ENCODE data around the gene B4GALT5.

Gene B4GALT5

GRCh38 chr20:49642816-49643215 lies 70.9 kb downstream of the B4GALT5 start:
- peaks cover 95 to 100% (median 99%) of the 10 kb centered on the region in 11 experiments for H3K36me3 ChIP-seq
- no peak overlapping the region for H3K4me2 ChIP-seq
- H3K4me3 ChIP-seq: no peak overlapping the region
- peaks cover 0 to 8% (median 6%) of the 10 kb centered on the region in 10 experiments; a peak in 15 of 20 replicates for H3K4me1 ChIP-seq
- no peak for TF ChIP-seq Cebpa-rat (IDR thresholded peaks at IDR 0.05)
- no peaks in the 10 kb centered on the region for H3K9me3 ChIP-seq (replicated peaks in 1 of 11)
- H4K20me1 ChIP-seq: peaks cover 0 to 61% (median 0%) of the 10 kb centered on the region in 11 experiments; a peak in 8 of 22 replicates
- no peak overlapping the region for H3K27ac ChIP-seq
- H3K27me3 ChIP-seq: no peaks in the 10 kb centered on the region
- H3K9ac ChIP-seq: no peak overlapping the region

DNA sequence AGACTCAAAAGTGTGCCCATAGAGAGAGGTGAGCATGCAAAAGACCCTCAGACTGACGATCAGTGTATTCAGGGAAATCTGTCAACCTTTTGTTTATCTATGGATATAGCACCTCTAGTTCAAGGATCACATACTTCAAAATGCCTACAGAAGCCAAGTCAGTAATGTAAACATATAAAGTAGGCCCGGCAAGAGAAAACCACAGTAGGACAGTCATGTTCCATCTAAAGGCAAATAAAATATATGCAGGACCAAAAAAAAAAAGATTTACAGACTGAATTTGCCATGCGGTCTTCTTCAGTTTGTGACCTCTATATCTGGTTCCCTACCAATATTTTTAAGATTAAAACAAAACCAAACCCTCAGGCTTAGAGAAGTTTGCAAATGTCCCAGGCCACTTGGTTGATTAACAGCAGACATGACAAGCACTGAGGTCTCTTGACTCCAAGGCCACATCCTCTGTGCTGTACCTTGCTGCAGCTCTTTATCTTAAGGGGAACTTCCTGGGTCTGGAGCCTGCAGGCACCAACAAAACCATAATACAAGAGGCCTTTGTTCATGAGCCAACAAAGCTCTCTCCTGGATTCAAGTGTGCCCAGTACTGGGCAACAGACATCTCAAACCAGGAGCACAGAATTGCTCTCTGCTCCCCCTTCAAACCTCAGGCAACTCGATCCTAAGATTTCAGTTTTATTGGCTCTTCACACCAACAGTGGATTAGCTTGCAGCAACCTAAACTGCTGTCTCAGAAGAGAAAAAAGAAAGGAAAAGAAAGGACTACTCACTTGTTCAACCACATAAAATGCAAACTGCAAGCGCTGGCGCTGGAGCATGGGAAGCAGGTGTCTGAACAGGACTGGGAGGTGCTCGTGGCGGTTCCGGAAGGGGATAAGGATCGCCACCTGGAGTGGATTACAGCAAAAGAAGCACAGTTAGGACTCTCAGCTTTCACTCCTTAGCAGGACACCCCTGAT lies 71.7 kb downstream of the B4GALT5 start:
- H3K4me3 ChIP-seq: no peak overlapping the region
- peaks cover 89 to 100% (median 95%) of the 10 kb centered on the region in 11 experiments for H3K36me3 ChIP-seq
- H3K9ac ChIP-seq: no peak overlapping the region

DNA sequence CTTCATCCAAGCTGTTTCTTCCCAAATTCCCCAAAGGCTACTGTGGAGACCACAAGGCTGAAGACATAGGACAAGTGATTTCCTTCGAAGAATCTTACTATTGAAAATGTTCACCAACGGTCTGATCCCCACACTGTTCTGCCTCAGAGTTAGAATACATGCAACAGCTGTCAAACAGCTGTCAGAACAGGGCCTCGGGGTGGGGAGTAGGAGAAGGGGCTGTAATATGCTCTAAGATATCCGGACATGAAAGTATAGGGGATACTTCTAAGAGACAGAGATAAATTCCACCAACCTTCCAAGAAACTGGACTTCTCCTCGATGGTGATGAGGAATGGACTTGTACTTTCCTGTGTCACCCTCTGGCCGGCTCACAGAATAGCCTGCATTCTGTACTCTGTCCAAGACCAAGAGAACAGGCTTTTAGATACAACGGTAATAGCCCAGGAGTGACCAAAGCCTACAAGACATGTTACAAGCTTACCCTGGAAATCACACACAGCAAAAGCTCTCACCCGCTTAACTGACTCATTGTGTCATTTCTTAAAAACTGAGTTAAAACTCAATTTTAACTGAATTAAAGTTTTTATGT lies 76.5 kb downstream of the B4GALT5 start:
- peak overlapping the region in 8 of 11 experiments; percentile 68 to 80 (median 78); a peak in 15 of 22 replicates for H3K27ac ChIP-seq
- H3K9ac ChIP-seq: peak overlapping the region in 9 of 11 experiments; percentile 4 to 74 (median 64); a peak in 13 of 22 replicates
- no peak for TF ChIP-seq Cebpa-rat (IDR thresholded peaks at IDR 0.05)
- peaks cover 0 to 71% (median 8%) of the 10 kb centered on the region in 11 experiments; a peak in 11 of 22 replicates for H4K20me1 ChIP-seq
- H3K4me1 ChIP-seq: peaks cover 47 to 64% (median 62%) of the 10 kb centered on the region in 10 experiments
- H3K9me3 ChIP-seq (replicated peaks in 1 of 11): no peaks in the 10 kb centered on the region
- H3K36me3 ChIP-seq: peaks cover 48 to 90% (median 63%) of the 10 kb centered on the region in 11 experiments
- H3K4me2 ChIP-seq: peak overlapping the region; percentile 76 to 94 (median 86)
- H3K27me3 ChIP-seq: no peaks in the 10 kb centered on the region
- peak overlapping the region in 3 of 10 experiments; percentile 7 to 31 (median 18); a peak in 3 of 20 replicates for H3K4me3 ChIP-seq

More for the DNA sequence above, 71.7 kb downstream of the B4GALT5 start:
- Histone ChIP-seq H3K4me1 (peaks cover 5 to 16% (median 15%) of the 10 kb centered on the region in 10 experiments), H3K9me3 (replicated peaks in 1 of 11) (no peaks in the 10 kb centered on the region), H3K27me3 (no peaks in the 10 kb centered on the region), H3K27ac (no peak overlapping the region), H4K20me1 (peaks cover 0 to 61% (median 1%) of the 10 kb centered on the region in 11 experiments; a peak in 8 of 22 replicates), H3K4me2 (no peak overlapping the region)
- no peak for TF ChIP-seq Cebpa-rat (IDR thresholded peaks at IDR 0.05)

- peak overlapping the region in 8 of 10 experiments; percentile 13 to 49 (median 34); a peak in 13 of 20 replicates for H3K4me3 ChIP-seq
- peaks cover 41 to 85% (median 56%) of the 10 kb centered on the region in 11 experiments for H3K36me3 ChIP-seq
Observed at GRCh38 chr20:49636447-49636846, 77.2 kb downstream of the B4GALT5 start.

DNA sequence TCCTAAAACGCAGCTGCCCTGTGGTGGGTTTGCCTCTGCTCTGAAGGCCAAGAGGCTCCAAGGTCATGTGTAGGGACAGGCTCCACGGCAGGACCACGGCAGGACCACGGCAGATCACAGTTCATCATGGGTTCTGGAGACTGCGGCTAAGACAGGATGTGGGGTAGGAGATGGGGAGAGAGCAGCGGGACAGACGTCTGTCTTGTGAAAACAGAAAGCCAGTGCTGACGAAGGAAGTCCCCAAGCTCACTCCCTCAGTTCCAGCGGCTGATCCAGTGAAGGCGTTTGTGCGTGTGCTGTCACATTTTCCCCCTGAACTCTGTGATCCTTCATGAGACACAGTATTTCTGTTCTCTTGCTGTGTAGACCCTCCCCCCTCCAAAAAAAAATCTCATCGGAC lies 77.8 kb downstream of the B4GALT5 start:
- H3K4me3 ChIP-seq: peak overlapping the region in 8 of 10 experiments; percentile 13 to 49 (median 34); a peak in 13 of 20 replicates
- peaks cover 35 to 79% (median 51%) of the 10 kb centered on the region in 11 experiments for H3K36me3 ChIP-seq
- peak overlapping the region; percentile 76 to 94 (median 86) for H3K4me2 ChIP-seq
- H3K9me3 ChIP-seq (replicated peaks in 1 of 11): no peaks in the 10 kb centered on the region
- H3K4me1 ChIP-seq: peaks cover 60 to 77% (median 75%) of the 10 kb centered on the region in 10 experiments
- peaks cover 0 to 69% (median 8%) of the 10 kb centered on the region in 11 experiments; a peak in 11 of 22 replicates for H4K20me1 ChIP-seq
- H3K9ac ChIP-seq: peak overlapping the region; percentile 14 to 74 (median 61); a peak in 18 of 22 replicates
- no peak for TF ChIP-seq Cebpa-rat (IDR thresholded peaks at IDR 0.05)
- peak overlapping the region in 10 of 11 experiments; percentile 16 to 80 (median 76); a peak in 19 of 22 replicates for H3K27ac ChIP-seq
- no peaks in the 10 kb centered on the region for H3K27me3 ChIP-seq

More at GRCh38 chr20:49636447-49636846, 77.2 kb downstream of the B4GALT5 start:
- H3K9me3 ChIP-seq (replicated peaks in 1 of 11): no peaks in the 10 kb centered on the region
- no peaks in the 10 kb centered on the region for H3K27me3 ChIP-seq
- H3K4me1 ChIP-seq: peaks cover 54 to 71% (median 69%) of the 10 kb centered on the region in 10 experiments
- H3K9ac ChIP-seq: peak overlapping the region in 9 of 11 experiments; percentile 41 to 74 (median 64); a peak in 16 of 22 replicates
- peaks cover 0 to 71% (median 8%) of the 10 kb centered on the region in 11 experiments; a peak in 11 of 22 replicates for H4K20me1 ChIP-seq
- TF ChIP-seq Cebpa-rat (IDR thresholded peaks at IDR 0.05): no peak
- peak overlapping the region; percentile 76 to 94 (median 86) for H3K4me2 ChIP-seq
- peak overlapping the region in 10 of 11 experiments; percentile 16 to 80 (median 76); a peak in 19 of 22 replicates for H3K27ac ChIP-seq

GRCh38 chr20:49635166-49635565 lies 78.5 kb downstream of the B4GALT5 start:
- Histone ChIP-seq H4K20me1 (peaks cover 0 to 67% (median 8%) of the 10 kb centered on the region in 11 experiments; a peak in 11 of 22 replicates), H3K27me3 (no peaks in the 10 kb centered on the region), H3K27ac (peak overlapping the region in 10 of 11 experiments; percentile 16 to 80 (median 76); a peak in 18 of 22 replicates), H3K9ac (peak overlapping the region in 9 of 11 experiments; percentile 41 to 74 (median 64); a peak in 17 of 22 replicates), H3K4me2 (peak overlapping the region; percentile 76 to 94 (median 86)), H3K4me3 (peak overlapping the region in 1 of 10 experiments; percentile 49; a peak in 2 of 20 replicates), H3K9me3 (replicated peaks in 1 of 11) (no peaks in the 10 kb centered on the region), H3K36me3 (peaks cover 28 to 72% (median 44%) of the 10 kb centered on the region in 11 experiments), H3K4me1 (peaks cover 67 to 84% (median 82%) of the 10 kb centered on the region in 10 experiments)
- TF ChIP-seq Cebpa-rat (IDR thresholded peaks at IDR 0.05): no peak

DNA sequence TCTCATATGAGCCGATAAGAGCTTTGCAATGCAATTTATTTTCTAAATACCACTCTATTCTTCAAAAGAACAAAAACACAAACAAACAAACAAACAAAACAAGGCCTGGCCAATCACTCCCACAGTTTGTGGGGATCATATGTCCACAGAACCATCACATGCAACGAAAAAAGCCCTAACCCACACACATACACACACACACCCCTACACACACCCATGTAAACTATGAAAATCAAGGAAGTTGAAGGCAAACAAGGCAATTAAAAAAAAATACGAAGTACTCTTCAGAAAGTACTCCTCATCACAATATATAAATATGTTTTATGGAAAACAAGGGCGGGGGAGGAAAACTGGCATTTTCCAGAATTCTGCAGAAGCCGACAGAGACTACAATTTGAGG lies 79.6 kb downstream of the B4GALT5 start:
- H3K36me3 ChIP-seq: peaks cover 18 to 62% (median 33%) of the 10 kb centered on the region in 11 experiments; a peak in 21 of 22 replicates

DNA sequence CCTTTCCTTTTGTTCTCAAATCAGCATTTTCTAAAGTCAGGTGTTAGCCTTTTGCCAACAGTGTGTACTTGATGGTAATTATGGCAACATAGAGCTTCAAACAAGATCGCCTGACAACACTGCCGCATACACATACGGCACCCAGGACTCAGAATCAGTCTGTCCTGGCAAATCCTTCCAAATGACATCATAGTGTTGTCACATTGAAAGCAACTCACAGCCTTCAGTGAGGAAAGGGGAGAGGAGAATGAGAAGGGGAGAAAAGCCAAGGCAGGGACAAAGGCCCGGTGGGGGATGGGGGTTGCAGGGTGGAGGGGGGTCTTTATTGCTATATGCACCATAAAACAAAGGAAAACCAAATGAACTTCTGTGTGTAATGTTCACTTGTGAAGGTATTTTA lies 80.0 kb downstream of the B4GALT5 start:
- TF ChIP-seq Cebpa-rat (IDR thresholded peaks at IDR 0.05): no peak
- Histone ChIP-seq H3K36me3 (peaks cover 13 to 57% (median 28%) of the 10 kb centered on the region in 11 experiments; a peak in 19 of 22 replicates), H3K27ac (peak overlapping the region in 3 of 11 experiments; percentile 10 to 34 (median 17); a peak in 6 of 22 replicates), H3K27me3 (no peaks in the 10 kb centered on the region), H3K9me3 (replicated peaks in 1 of 11) (peaks cover 7 to 13% (median 8%) of the 10 kb centered on the region in 11 experiments; a peak in 21 of 22 replicates), H3K4me1 (peaks cover 70 to 96% (median 91%) of the 10 kb centered on the region in 10 experiments), H3K4me2 (peak overlapping the region; percentile 28 to 92 (median 65); a peak in 20 of 22 replicates), H3K4me3 (no peak overlapping the region), H4K20me1 (peaks cover 0 to 62% (median 8%) of the 10 kb centered on the region in 11 experiments; a peak in 11 of 22 replicates), H3K9ac (peak overlapping the region in 1 of 11 experiments; percentile 27; a peak in 1 of 22 replicates)

More for the DNA sequence above, 79.6 kb downstream of the B4GALT5 start:
- Histone ChIP-seq H3K4me2 (peak overlapping the region in 10 of 11 experiments; percentile 26 to 92 (median 69); a peak in 15 of 22 replicates), H3K27me3 (no peaks in the 10 kb centered on the region), H3K4me1 (peaks cover 70 to 94% (median 90%) of the 10 kb centered on the region in 10 experiments), H3K9ac (no peak overlapping the region), H3K9me3 (replicated peaks in 1 of 11) (peaks cover 2 to 8% (median 4%) of the 10 kb centered on the region in 11 experiments; a peak in 20 of 22 replicates), H4K20me1 (peaks cover 0 to 62% (median 8%) of the 10 kb centered on the region in 11 experiments; a peak in 11 of 22 replicates), H3K4me3 (no peak overlapping the region), H3K27ac (peak overlapping the region in 2 of 11 experiments; percentile 54 to 60; a peak in 3 of 22 replicates)
- no peak for TF ChIP-seq Cebpa-rat (IDR thresholded peaks at IDR 0.05)
